ENCODE results near the gene GPC5. TPM values are rescaled to one million over a fixed set of nuclear protein-coding genes. Genes with fewer than 3 reads are reported as not detected.

Gene GPC5
- total RNA-seq, 1 experiment from 2014 or later, result 0.15 TPM

DNA sequence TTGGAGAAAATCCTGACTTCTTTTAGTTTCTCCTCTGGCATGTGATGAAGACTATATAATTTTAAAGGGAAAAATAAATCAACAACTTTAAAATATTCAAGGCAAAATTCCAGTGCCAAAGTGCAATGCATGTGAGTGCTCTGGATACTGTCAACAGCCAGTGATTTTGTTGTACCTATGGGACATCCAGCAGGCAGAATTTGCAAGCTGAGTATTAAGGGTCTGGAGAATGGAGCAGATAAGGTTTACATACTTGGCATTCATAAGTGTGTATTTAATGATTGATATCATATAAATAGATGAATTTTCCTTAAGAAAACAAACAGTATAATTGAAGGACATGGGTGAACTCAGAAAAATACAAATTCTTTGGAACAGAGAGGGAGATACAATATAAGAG lies 703.4 kb downstream of the GPC5 start:
- Histone ChIP-seq H3K27me3 (ENCODE audit: insufficient read depth, low read length) (no peaks in the 10 kb centered on the region), H2BK120ac (ENCODE audit: low read depth, low read length, poor library complexity, severe bottlenecking) (no peak overlapping the region), H3K4me2 (ENCODE audit: insufficient read depth, insufficient read length, low read length) (no peak overlapping the region), H4K5ac (ENCODE audit: insufficient read length, low read depth, low read length) (no peak overlapping the region), H4K20me1 (ENCODE audit: control insufficient read depth, insufficient read depth, insufficient read length) (no peaks in the 10 kb centered on the region), H2BK15ac (ENCODE audit: low read depth, low read length) (no peak overlapping the region), H3K79me2 (ENCODE audit: insufficient read depth, low read length) (no peaks in the 10 kb centered on the region), H3K23me2 (ENCODE audit: insufficient read length, low read depth, low read length, poor library complexity, severe bottlenecking) (no peaks in the 10 kb centered on the region), H4K91ac (ENCODE audit: insufficient read length, low read depth, low read length) (no peak overlapping the region), H3K4ac (ENCODE audit: low read depth, low read length) (no peak overlapping the region), H3K9ac (ENCODE audit: extremely low read depth, insufficient read length, low read length) (no peak overlapping the region), H3T11ph (ENCODE audit: low read length) (no peak overlapping the region), H2AFZ (ENCODE audit: low read length) (no peak overlapping the region), H3K18ac (ENCODE audit: insufficient read length, low read depth, low read length) (no peak overlapping the region), H2AK5ac (ENCODE audit: insufficient read length, low read length) (no peak overlapping the region), H3K27ac (ENCODE audit: insufficient read length, low read depth, low read length) (no peak overlapping the region), H3K56ac (ENCODE audit: insufficient read length, low read depth, low read length) (no peak overlapping the region), H3K14ac (ENCODE audit: insufficient read depth, low read length) (no peak overlapping the region), H2BK20ac (ENCODE audit: low read depth, low read length, poor library complexity, severe bottlenecking) (no peak overlapping the region), H3K23ac (ENCODE audit: insufficient read length, low read depth, low read length) (no peak overlapping the region), H2BK12ac (ENCODE audit: insufficient read length, low read depth, low read length) (no peak overlapping the region), H2BK5ac (ENCODE audit: insufficient read length, low read length) (no peak overlapping the region), H3K79me1 (ENCODE audit: insufficient read depth, low read depth, low read length, poor library complexity, severe bottlenecking) (no peaks in the 10 kb centered on the region), H4K8ac (replicated peaks; ENCODE audit: insufficient read length, low read depth, low read length) (no peak overlapping the region), H3K4me1 (ENCODE audit: insufficient read depth, low read length) (no peaks in the 10 kb centered on the region), H3K9me3 (ENCODE audit: control insufficient read depth, low read depth, low read length) (no peaks in the 10 kb centered on the region)
- TF ChIP-seq, protein P1, sequence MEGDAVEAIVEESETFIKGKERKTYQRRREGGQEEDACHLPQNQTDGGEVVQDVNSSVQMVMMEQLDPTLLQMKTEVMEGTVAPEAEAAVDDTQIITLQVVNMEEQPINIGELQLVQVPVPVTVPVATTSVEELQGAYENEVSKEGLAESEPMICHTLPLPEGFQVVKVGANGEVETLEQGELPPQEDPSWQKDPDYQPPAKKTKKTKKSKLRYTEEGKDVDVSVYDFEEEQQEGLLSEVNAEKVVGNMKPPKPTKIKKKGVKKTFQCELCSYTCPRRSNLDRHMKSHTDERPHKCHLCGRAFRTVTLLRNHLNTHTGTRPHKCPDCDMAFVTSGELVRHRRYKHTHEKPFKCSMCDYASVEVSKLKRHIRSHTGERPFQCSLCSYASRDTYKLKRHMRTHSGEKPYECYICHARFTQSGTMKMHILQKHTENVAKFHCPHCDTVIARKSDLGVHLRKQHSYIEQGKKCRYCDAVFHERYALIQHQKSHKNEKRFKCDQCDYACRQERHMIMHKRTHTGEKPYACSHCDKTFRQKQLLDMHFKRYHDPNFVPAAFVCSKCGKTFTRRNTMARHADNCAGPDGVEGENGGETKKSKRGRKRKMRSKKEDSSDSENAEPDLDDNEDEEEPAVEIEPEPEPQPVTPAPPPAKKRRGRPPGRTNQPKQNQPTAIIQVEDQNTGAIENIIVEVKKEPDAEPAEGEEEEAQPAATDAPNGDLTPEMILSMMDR (conservative IDR thresholded peaks at IDR 0.05), result no peak
- no peak for DNase-seq
- Mint-ChIP-seq H3K27ac (no peak overlapping the region), H3K4me1 (no peaks in the 10 kb centered on the region), H3K36me3 (ENCODE audit: insufficient read depth in 1 of 3, low read depth in 3 of 3) (no peaks in the 10 kb centered on the region), H3K4me3 (no peak overlapping the region), H3K9me3 (no peaks in the 10 kb centered on the region), H3K27me3 (ENCODE audit: low read depth) (no peaks in the 10 kb centered on the region)

All from H9 (cell line).